ENCODE results near the gene NUB1.

Gene NUB1

GRCh38 chr7:151351027-151351426 is 9.4 kb downstream of the NUB1 start:
- intact Hi-C loops (cut with DNase I; ENCODE audit: low total_unique reads) = no loop called here
- H3K9me3 ChIP-seq = no peaks in the 10 kb centered on the region
- TF ChIP-seq CTCF (IDR thresholded peaks at IDR 0.05) = no peak
- H3K36me3 ChIP-seq = peaks cover 67 to 89% (median 79%) of the 10 kb centered on the region in 3 donors
- DNase-seq = no peak
- no peak overlapping the region for H3K4me3 ChIP-seq
- peaks cover 0 to 9% (median 4%) of the 10 kb centered on the region in 4 donors for H3K4me1 ChIP-seq
- no peaks in the 10 kb centered on the region for H3K27me3 ChIP-seq
- no peak overlapping the region for H3K27ac ChIP-seq

- Histone ChIP-seq H3K27ac (no peak overlapping the region), H3K27me3 (no peaks in the 10 kb centered on the region), H3K4me3 (no peak overlapping the region), H3K36me3 (peaks cover 68 to 90% (median 79%) of the 10 kb centered on the region in 3 donors), H3K4me1 (peaks cover 0 to 9% (median 2%) of the 10 kb centered on the region in 4 donors), H3K9me3 (no peaks in the 10 kb centered on the region)
- DNase-seq = no peak
- intact Hi-C loops (cut with DNase I; ENCODE audit: low total_unique reads) = no loop called here
- TF ChIP-seq CTCF (IDR thresholded peaks at IDR 0.05) = no peak
Observed at GRCh38 chr7:151351967-151352366, 10.4 kb downstream of the NUB1 start.

- DNase-seq = no peak
- no peaks in the 10 kb centered on the region for H3K27me3 ChIP-seq
- peaks cover 0 to 9% (median 2%) of the 10 kb centered on the region in 4 donors for H3K4me1 ChIP-seq
- no peak overlapping the region for H3K27ac ChIP-seq
- TF ChIP-seq CTCF (IDR thresholded peaks at IDR 0.05) = no peak
- H3K9me3 ChIP-seq = no peaks in the 10 kb centered on the region
- intact Hi-C loops (cut with DNase I; ENCODE audit: low total_unique reads) = no loop called here
- no peak overlapping the region for H3K4me3 ChIP-seq
- peaks cover 73 to 91% (median 79%) of the 10 kb centered on the region in 3 donors for H3K36me3 ChIP-seq
Observed at GRCh38 chr7:151352512-151352911, 10.9 kb downstream of the NUB1 start.

- intact Hi-C loops (cut with DNase I; ENCODE audit: low total_unique reads) = no loop called here
- H3K27me3 ChIP-seq = no peaks in the 10 kb centered on the region
- H3K9me3 ChIP-seq = no peaks in the 10 kb centered on the region
- H3K36me3 ChIP-seq = peaks cover 41 to 67% (median 61%) of the 10 kb centered on the region in 3 donors
- H3K4me1 ChIP-seq = peaks cover 0 to 11% (median 11%) of the 10 kb centered on the region in 4 donors
- H3K4me3 ChIP-seq = no peak overlapping the region
- no peak overlapping the region for H3K27ac ChIP-seq
- no peak for TF ChIP-seq CTCF (IDR thresholded peaks at IDR 0.05)
- no peak for DNase-seq
Observed at GRCh38 chr7:151361193-151361959, 19.8 kb downstream of the NUB1 start.

GRCh38 chr7:151363182-151363581 is 21.6 kb downstream of the NUB1 start:
- Histone ChIP-seq H3K4me1 (peaks cover 0 to 29% (median 21%) of the 10 kb centered on the region in 4 donors), H3K27me3 (no peaks in the 10 kb centered on the region), H3K36me3 (peaks cover 23 to 49% (median 43%) of the 10 kb centered on the region in 3 donors), H3K4me3 (no peak overlapping the region), H3K27ac (no peak overlapping the region), H3K9me3 (no peaks in the 10 kb centered on the region)
- TF ChIP-seq CTCF (IDR thresholded peaks at IDR 0.05) = no peak
- DNase-seq = no peak
- intact Hi-C loops (cut with DNase I; ENCODE audit: low total_unique reads) = no loop called here

Measured in tibial artery (tissue), 4 donors.